Mucosa of descending colon (tissue), 3 donors: ENCODE measurements around the gene PSMG2. TPM values are rescaled to one million over a fixed set of nuclear protein-coding genes. Genes with fewer than 3 reads are reported as not detected.
A peak's percentile ranks its signal among the peaks of the same experiment; 100 is the strongest.

Source experiments
- ATAC-seq: fragments of 200-7000 bp; cut with Tn5 transposase; one replicate; pipeline ENCODE4 v1.9.1; 2020; ENCODE audit warnings: mild to moderate bottlenecking, moderate library complexity
- DNase-seq, 3 donors: peaks; one replicate each; pipeline ENCODE4 v3.0.0-alpha.2; 2020
- H3K36me3 ChIP-seq: fragments of 200-600 bp; one replicate; pipeline ENCODE4 v1.8.0; 2021; ENCODE audit warnings: low read depth, mild to moderate bottlenecking
- H3K4me1 ChIP-seq: fragments of 200-600 bp; one replicate; pipeline ENCODE4 v1.8.0; 2021; ENCODE audit warnings: low read depth, mild to moderate bottlenecking
- H3K4me3 ChIP-seq: fragments of 200-600 bp; one replicate; pipeline ENCODE4 v1.8.0; 2021; ENCODE audit warnings: mild to moderate bottlenecking
- H3K9me3 ChIP-seq: fragments of 200-600 bp; one replicate; pipeline ENCODE4 v1.8.0; 2021; ENCODE audit warnings: mild to moderate bottlenecking
- intact Hi-C, 2 donors: fragments of 100-400 bp; cut with DNase I in 1 of 2; cut with micrococcal nuclease in 1 of 2; formaldehyde crosslinking; loops; one replicate each; pipeline versions ENCODE4 v1.11.0 to v1.11.1; 2022; cut with DNase I, micrococcal nuclease
- total RNA-seq, 3 donors: library from RNA; stranded (reverse); fragmentation: NEBNext Ultra II Directional in 2 of 3; extraction: Animal tissue kit (Norgen Biotek cat#: 25700) in 2 of 3; gene quantifications; one replicate each; pipeline versions ENCODE4 v1.2.1 to v1.2.4, GENCODE V29; 2021 to 2023
- TF ChIP-seq, protein P1 (sequence below): fragments of 200-600 bp; IDR thresholded peaks from one replicate; pipeline ENCODE4 v1.8.0; 2022; ENCODE audit warnings: antibody characterized with exemption, mild to moderate bottlenecking
- donor health status: DM: no; HTN: no; CAD: no; lungs with moderate emphysema.
- donor health status: DM: no; HTN: no; CAD: no.
- donor health status: DM: no; HTN: yes; CAD: no.

Gene PSMG2
- total RNA-seq, 3 donors from 2014 or later: 68.7 to 73.8 (median 69.3) TPM

DNA sequence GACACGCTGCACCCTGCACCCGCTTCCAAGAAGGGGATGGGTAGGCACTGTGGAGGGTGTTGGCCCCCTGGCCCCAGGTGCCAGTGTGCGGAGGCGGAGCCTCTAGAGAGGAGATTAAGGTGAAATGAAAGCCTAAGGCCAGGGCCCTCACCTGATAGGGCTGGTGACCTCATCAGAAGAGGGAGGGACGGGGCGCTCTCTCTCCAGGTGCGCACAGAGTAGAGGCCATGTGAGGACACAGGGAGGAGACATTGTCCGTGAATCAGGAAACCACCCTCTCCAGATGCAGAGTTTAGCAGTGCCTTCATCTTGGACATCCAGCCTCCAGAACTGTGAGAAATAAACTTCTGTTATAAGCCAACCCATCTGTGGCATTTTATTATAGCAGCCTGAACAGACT lies 62.3 kb downstream of the PSMG2 start:
- Histone ChIP-seq H3K4me1 (no peaks in the 10 kb centered on the region), H3K4me3 (no peak overlapping the region), H3K9me3 (no peaks in the 10 kb centered on the region), H3K36me3 (no peaks in the 10 kb centered on the region)
- intact Hi-C loops: no loop called here
- DNase-seq (peak in 1 of 3 donors; percentile 53), ATAC-seq (peak; percentile 71)
- TF ChIP-seq, protein P1, sequence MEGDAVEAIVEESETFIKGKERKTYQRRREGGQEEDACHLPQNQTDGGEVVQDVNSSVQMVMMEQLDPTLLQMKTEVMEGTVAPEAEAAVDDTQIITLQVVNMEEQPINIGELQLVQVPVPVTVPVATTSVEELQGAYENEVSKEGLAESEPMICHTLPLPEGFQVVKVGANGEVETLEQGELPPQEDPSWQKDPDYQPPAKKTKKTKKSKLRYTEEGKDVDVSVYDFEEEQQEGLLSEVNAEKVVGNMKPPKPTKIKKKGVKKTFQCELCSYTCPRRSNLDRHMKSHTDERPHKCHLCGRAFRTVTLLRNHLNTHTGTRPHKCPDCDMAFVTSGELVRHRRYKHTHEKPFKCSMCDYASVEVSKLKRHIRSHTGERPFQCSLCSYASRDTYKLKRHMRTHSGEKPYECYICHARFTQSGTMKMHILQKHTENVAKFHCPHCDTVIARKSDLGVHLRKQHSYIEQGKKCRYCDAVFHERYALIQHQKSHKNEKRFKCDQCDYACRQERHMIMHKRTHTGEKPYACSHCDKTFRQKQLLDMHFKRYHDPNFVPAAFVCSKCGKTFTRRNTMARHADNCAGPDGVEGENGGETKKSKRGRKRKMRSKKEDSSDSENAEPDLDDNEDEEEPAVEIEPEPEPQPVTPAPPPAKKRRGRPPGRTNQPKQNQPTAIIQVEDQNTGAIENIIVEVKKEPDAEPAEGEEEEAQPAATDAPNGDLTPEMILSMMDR: no peak

DNA sequence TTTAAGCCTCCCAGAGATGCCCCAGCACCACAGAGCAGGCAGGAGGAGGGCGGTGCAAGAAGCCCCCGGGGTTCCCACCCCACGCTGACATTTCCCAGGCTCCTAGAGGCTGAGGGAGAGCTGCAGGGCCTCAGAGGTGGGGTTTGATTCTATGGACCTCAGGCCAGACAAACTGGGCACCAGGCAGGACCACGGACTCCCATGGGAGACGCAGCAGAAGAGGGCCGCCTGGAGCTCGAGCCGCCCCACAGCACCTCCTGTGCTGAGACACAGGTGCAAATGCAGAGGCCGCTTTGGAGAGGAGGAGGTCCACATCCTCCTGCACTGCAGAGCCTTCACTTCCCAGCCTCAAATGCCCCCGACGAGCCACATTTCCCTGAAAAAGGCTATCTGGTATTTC lies 62.7 kb downstream of the PSMG2 start:
- Histone ChIP-seq H3K9me3 (no peaks in the 10 kb centered on the region), H3K4me3 (no peak overlapping the region), H3K36me3 (no peaks in the 10 kb centered on the region), H3K4me1 (no peaks in the 10 kb centered on the region)
- no peak for DNase-seq
- intact Hi-C loops: no loop called here
- TF ChIP-seq, protein P1: no peak
- no peak for ATAC-seq

DNA sequence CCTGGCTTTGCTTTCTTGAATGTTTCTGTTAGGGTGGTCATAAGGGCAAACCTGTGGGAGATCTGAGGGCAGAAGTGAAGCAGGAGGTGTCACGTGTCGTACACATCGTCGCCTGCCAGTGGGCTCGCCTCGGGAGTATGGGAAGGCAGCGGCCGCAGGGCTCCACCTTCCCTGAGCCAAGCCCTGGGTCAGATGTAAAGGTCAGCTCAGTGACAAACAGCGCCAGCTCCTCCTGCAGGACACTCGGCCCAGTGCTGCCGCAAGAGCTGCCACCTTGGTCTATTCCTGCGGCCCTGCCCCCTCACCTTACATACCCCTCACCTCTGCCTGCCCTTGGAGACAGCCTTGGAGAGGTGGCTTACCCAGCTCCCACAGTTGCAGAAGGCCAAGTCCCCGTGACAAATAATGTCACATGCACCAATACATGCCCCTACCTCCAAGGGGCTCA lies 64.2 kb downstream of the PSMG2 start:
- Histone ChIP-seq H3K4me3 (no peak overlapping the region), H3K36me3 (no peaks in the 10 kb centered on the region), H3K9me3 (no peaks in the 10 kb centered on the region), H3K4me1 (no peaks in the 10 kb centered on the region)
- TF ChIP-seq, protein P1: no peak
- intact Hi-C loops: no loop called here
- DNase-seq (no peak), ATAC-seq (no peak)

- no peak for ATAC-seq
- intact Hi-C loops: no loop called here
These were observed 64.8 kb downstream of the PSMG2 start for GRCh38 chr18:12767580-12768155.

DNA sequence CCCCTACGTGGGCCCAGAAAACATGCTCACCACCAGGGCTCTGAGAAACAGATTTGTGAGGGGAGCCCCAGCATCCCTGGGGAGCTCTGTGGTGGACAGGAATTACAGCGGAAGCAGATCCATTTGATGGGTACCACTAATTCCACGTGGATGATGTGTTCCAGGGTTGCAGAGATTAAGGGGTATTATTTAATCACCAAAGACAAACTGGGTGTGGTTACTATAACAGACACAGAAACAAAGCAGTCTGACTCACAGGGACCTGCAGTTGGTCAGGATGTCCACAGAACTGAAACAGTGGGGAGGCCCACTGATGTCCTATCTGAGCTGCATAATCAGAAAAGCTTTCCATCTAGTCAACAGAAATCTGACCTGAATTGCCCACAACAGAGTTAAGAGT lies 65.8 kb downstream of the PSMG2 start:
- Histone ChIP-seq H3K36me3 (no peaks in the 10 kb centered on the region), H3K9me3 (no peaks in the 10 kb centered on the region), H3K4me3 (no peak overlapping the region), H3K4me1 (no peaks in the 10 kb centered on the region)
- DNase-seq (no peak), ATAC-seq (no peak)
- TF ChIP-seq, protein P1: no peak
- intact Hi-C loops: no loop called here

More at GRCh38 chr18:12767580-12768155, 64.8 kb downstream of the PSMG2 start:
- Histone ChIP-seq H3K36me3 (no peaks in the 10 kb centered on the region), H3K9me3 (no peaks in the 10 kb centered on the region), H3K4me3 (no peak overlapping the region), H3K4me1 (no peaks in the 10 kb centered on the region)
- DNase-seq: no peak
- TF ChIP-seq, protein P1: no peak

- DNase-seq (no peak), ATAC-seq (no peak)
- H3K9me3 ChIP-seq: no peaks in the 10 kb centered on the region
- intact Hi-C loops: no loop called here
- no peaks in the 10 kb centered on the region for H3K36me3 ChIP-seq
- no peaks in the 10 kb centered on the region for H3K4me1 ChIP-seq
- TF ChIP-seq, protein P1: no peak
- H3K4me3 ChIP-seq: no peak overlapping the region
These were observed 66.3 kb downstream of the PSMG2 start for GRCh38 chr18:12769136-12769535.
